Measurements from ENCODE around the gene NFKBIL1. TPM values are rescaled to one million over a fixed set of nuclear protein-coding genes. Genes with fewer than 3 reads are reported as not detected.

Gene NFKBIL1
- total RNA-seq, 1 experiment from 2014 or later = 15.1 TPM

- H3K18ac ChIP-seq (ENCODE audit: insufficient read length, low read depth, low read length) = no peak within 1 kb of the TSS
Observed at GRCh38 chr6:31546339-31546957, 960 bp upstream of the NFKBIL1 start, which contains the start of gene ATP6V1G2. TSS of gene ATP6V1G2 (minus strand) at chr6:31546608. CDS start at chr6:31546559, 49 bp downstream.

More at GRCh38 chr6:31546339-31546957, 960 bp upstream of the NFKBIL1 start, which contains the start of gene ATP6V1G2:
- Mint-ChIP-seq H3K36me3 (ENCODE audit: insufficient read depth in 1 of 3, low read depth in 3 of 3) (peaks cover 7 to 30% (median 22%) of the 10 kb centered on the region in 3 experiments), H3K4me3 (peak within 1 kb of the TSS; percentile 70 to 84), H3K9me3 (no peaks in the 10 kb centered on the region; a peak in 1 of 5 replicates), H3K4me1 (peaks cover 20 to 30% of the 10 kb centered on the region in 2 experiments), H3K27ac (peak within 1 kb of the TSS; percentile 83 to 97 (median 94)), H3K27me3 (ENCODE audit: low read depth) (no peaks in the 10 kb centered on the region)
- Histone ChIP-seq H3K79me2 (ENCODE audit: insufficient read depth, low read length) (no peaks in the 10 kb centered on the region; the same call in 1 of the 2 replicates), H2BK120ac (ENCODE audit: low read depth, low read length, poor library complexity, severe bottlenecking) (no peak within 1 kb of the TSS), H3K4me1 (ENCODE audit: insufficient read depth, low read length) (no peaks in the 10 kb centered on the region; the same call in 1 of the 2 replicates), H3K9me3 (ENCODE audit: control insufficient read depth, low read depth, low read length) (no peaks in the 10 kb centered on the region), H3K9ac (ENCODE audit: extremely low read depth, insufficient read length, low read length) (peak within 1 kb of the TSS; percentile 12), H3K4me2 (ENCODE audit: insufficient read depth, insufficient read length, low read length) (peak within 1 kb of the TSS; percentile 56), H3K27me3 (ENCODE audit: insufficient read depth, low read length) (no peaks in the 10 kb centered on the region), H3K27ac (ENCODE audit: insufficient read length, low read depth, low read length) (no peak within 1 kb of the TSS), H4K91ac (ENCODE audit: insufficient read length, low read depth, low read length) (no peak within 1 kb of the TSS), H3T11ph (ENCODE audit: low read length) (no peak within 1 kb of the TSS), H3K79me1 (ENCODE audit: insufficient read depth, low read depth, low read length, poor library complexity, severe bottlenecking) (peaks cover 3% of the 10 kb centered on the region), H3K23ac (ENCODE audit: insufficient read length, low read depth, low read length) (no peak within 1 kb of the TSS), H4K5ac (ENCODE audit: insufficient read length, low read depth, low read length) (no peak within 1 kb of the TSS), H2BK5ac (ENCODE audit: insufficient read length, low read length) (no peak within 1 kb of the TSS), H2AFZ (ENCODE audit: low read length) (no peak within 1 kb of the TSS), H3K23me2 (ENCODE audit: insufficient read length, low read depth, low read length, poor library complexity, severe bottlenecking) (no peaks in the 10 kb centered on the region), H2BK12ac (ENCODE audit: insufficient read length, low read depth, low read length) (no peak within 1 kb of the TSS), H2BK20ac (ENCODE audit: low read depth, low read length, poor library complexity, severe bottlenecking) (no peak within 1 kb of the TSS), H4K20me1 (ENCODE audit: control insufficient read depth, insufficient read depth, insufficient read length) (no peaks in the 10 kb centered on the region), H3K4ac (ENCODE audit: low read depth, low read length) (no peak within 1 kb of the TSS), H2BK15ac (ENCODE audit: low read depth, low read length) (no peak within 1 kb of the TSS), H3K14ac (ENCODE audit: insufficient read depth, low read length) (no peak within 1 kb of the TSS), H4K8ac (replicated peaks; ENCODE audit: insufficient read length, low read depth, low read length) (no peak within 1 kb of the TSS), H2AK5ac (ENCODE audit: insufficient read length, low read length) (no peak within 1 kb of the TSS), H3K56ac (ENCODE audit: insufficient read length, low read depth, low read length) (no peak within 1 kb of the TSS)
- TF ChIP-seq CTCF (conservative IDR thresholded peaks at IDR 0.05) = peak; percentile 96
- DNase-seq = peak; percentile 99
- WGBS (ENCODE audit: extremely low coverage, insufficient read length, low lambda C conversion rate) = no CpG with 5 or more reads among the region's 11 CpGs

Measured in H9 (cell line).